Neural cell (in vitro differentiated cells): ENCODE data around the gene HABP4.

ENCODE experiments used
- EZH2 ChIP-seq: fragments of 200-600, 300-800 bp; shearing (Covaris generic), sonication (generic); IDR thresholded peaks from 2 replicates; pipeline ENCODE4 v1.6.1; 2014; ENCODE audit warnings: antibody characterized with exemption, low read length, borderline replicate concordance, mild to moderate bottlenecking; ENCODE audit not compliant: insufficient read depth, poor library complexity, severe bottlenecking
- MXI1 ChIP-seq: fragments of 450-650 bp; conservative IDR thresholded peaks from 2 replicates; pipeline ENCODE4 v1.6.1; 2014; ENCODE audit warnings: antibody characterized with exemption, mild to moderate bottlenecking; ENCODE audit not compliant: poor library complexity, severe bottlenecking
- POLR2AphosphoS5 ChIP-seq: IDR thresholded peaks from 2 replicates; pipeline ENCODE4 v1.6.1; 2012
- TF ChIP-seq, protein P1 (sequence below): fragments of 450-650 bp; IDR thresholded peaks from 2 replicates; pipeline ENCODE4 v1.5.1; 2014; ENCODE audit warnings: antibody characterized with exemption, mild to moderate bottlenecking, moderate library complexity; ENCODE audit not compliant: poor library complexity, severe bottlenecking
- TF ChIP-seq, protein P2 (sequence below): IDR thresholded peaks from 2 replicates; pipeline ENCODE4 v1.6.1; 2012; ENCODE audit warnings: borderline replicate concordance

DNA sequence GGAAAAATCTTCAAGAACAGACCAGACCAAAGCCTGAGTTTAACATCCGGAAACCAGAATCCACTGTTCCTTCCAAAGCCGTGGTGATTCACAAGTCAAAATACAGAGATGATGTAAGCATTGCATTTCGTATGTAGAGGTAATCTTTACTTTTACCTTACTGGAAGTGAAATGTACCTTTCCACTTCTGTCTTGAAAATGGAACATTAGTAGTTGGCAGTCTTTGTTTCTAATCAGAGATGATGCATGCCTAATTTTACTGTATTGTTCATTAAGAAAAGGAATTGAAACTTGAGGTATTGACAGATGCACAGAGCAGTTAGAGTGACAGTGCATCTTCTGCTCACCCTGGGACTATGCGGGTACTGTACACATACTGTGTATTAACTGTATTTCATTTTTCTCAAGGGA is 34.6 kb downstream of the HABP4 start:
- TF ChIP-seq POLR2AphosphoS5 (no peak), EZH2 (no peak), MXI1 (no peak)
- TF ChIP-seq, protein P1, sequence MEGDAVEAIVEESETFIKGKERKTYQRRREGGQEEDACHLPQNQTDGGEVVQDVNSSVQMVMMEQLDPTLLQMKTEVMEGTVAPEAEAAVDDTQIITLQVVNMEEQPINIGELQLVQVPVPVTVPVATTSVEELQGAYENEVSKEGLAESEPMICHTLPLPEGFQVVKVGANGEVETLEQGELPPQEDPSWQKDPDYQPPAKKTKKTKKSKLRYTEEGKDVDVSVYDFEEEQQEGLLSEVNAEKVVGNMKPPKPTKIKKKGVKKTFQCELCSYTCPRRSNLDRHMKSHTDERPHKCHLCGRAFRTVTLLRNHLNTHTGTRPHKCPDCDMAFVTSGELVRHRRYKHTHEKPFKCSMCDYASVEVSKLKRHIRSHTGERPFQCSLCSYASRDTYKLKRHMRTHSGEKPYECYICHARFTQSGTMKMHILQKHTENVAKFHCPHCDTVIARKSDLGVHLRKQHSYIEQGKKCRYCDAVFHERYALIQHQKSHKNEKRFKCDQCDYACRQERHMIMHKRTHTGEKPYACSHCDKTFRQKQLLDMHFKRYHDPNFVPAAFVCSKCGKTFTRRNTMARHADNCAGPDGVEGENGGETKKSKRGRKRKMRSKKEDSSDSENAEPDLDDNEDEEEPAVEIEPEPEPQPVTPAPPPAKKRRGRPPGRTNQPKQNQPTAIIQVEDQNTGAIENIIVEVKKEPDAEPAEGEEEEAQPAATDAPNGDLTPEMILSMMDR, result no peak
- TF ChIP-seq, protein P2, sequence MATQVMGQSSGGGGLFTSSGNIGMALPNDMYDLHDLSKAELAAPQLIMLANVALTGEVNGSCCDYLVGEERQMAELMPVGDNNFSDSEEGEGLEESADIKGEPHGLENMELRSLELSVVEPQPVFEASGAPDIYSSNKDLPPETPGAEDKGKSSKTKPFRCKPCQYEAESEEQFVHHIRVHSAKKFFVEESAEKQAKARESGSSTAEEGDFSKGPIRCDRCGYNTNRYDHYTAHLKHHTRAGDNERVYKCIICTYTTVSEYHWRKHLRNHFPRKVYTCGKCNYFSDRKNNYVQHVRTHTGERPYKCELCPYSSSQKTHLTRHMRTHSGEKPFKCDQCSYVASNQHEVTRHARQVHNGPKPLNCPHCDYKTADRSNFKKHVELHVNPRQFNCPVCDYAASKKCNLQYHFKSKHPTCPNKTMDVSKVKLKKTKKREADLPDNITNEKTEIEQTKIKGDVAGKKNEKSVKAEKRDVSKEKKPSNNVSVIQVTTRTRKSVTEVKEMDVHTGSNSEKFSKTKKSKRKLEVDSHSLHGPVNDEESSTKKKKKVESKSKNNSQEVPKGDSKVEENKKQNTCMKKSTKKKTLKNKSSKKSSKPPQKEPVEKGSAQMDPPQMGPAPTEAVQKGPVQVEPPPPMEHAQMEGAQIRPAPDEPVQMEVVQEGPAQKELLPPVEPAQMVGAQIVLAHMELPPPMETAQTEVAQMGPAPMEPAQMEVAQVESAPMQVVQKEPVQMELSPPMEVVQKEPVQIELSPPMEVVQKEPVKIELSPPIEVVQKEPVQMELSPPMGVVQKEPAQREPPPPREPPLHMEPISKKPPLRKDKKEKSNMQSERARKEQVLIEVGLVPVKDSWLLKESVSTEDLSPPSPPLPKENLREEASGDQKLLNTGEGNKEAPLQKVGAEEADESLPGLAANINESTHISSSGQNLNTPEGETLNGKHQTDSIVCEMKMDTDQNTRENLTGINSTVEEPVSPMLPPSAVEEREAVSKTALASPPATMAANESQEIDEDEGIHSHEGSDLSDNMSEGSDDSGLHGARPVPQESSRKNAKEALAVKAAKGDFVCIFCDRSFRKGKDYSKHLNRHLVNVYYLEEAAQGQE, result no peak
